Stromal cell of bone marrow (primary cell): ENCODE results near the gene SARDH.
A peak's percentile ranks its signal among the peaks of the same experiment; 100 is the strongest.
"Not testable (repeated sequence)": the region's sequence is repeated elsewhere in the genome, so short reads cannot be mapped to it uniquely, and the experiment has no call there.

Source experiments
- DNase-seq: peaks from one replicate; pipeline ENCODE4 v3.0.0-alpha.2; 2012; ENCODE audit warnings: low read depth

Gene SARDH

GRCh38 chr9:133775951-133776905 lies 38.1 kb upstream of the SARDH start:
- no peak for DNase-seq

- no peak for DNase-seq
Observed at GRCh38 chr9:133775291-133775690, 37.1 kb upstream of the SARDH start.

- DNase-seq, result no peak
Observed at GRCh38 chr9:133774799-133775198, 36.6 kb upstream of the SARDH start.

- no peak for DNase-seq
Observed at GRCh38 chr9:133773889-133774655, 35.9 kb upstream of the SARDH start.

- DNase-seq, result no peak
Observed at GRCh38 chr9:133772581-133772980, 34.4 kb upstream of the SARDH start.

- DNase-seq, result no peak
Observed at GRCh38 chr9:133771486-133772482, 33.6 kb upstream of the SARDH start.

- DNase-seq, result no peak
Observed at GRCh38 chr9:133770076-133770777, 32.1 kb upstream of the SARDH start.

- DNase-seq, result no peak
Observed at GRCh38 chr9:133769511-133770075, 31.4 kb upstream of the SARDH start.

GRCh38 chr9:133768859-133769510 lies 30.8 kb upstream of the SARDH start:
- DNase-seq, result no peak

- no peak for DNase-seq
Observed at GRCh38 chr9:133768371-133768858, 30.3 kb upstream of the SARDH start.

- no peak for DNase-seq
Observed at GRCh38 chr9:133767625-133768024, 29.5 kb upstream of the SARDH start.

GRCh38 chr9:133767008-133767407 lies 28.9 kb upstream of the SARDH start:
- no peak for DNase-seq

- not testable (repeated sequence) for DNase-seq
Observed at GRCh38 chr9:133766234-133766633, 28.1 kb upstream of the SARDH start.

GRCh38 chr9:133763272-133764183 lies 25.4 kb upstream of the SARDH start:
- peak; percentile 9 for DNase-seq

- DNase-seq, result no peak
Observed at GRCh38 chr9:133762488-133763271, 24.5 kb upstream of the SARDH start.

- DNase-seq, result no peak
Observed at GRCh38 chr9:133761641-133762248, 23.6 kb upstream of the SARDH start.

GRCh38 chr9:133760713-133761290 lies 22.6 kb upstream of the SARDH start:
- no peak for DNase-seq
